ENCODE data around the gene TNIK.
"Not testable (repeated sequence)": the region's sequence is repeated elsewhere in the genome, so short reads cannot be mapped to it uniquely, and the experiment has no call there.

TNIK gene

GRCh38 chr3:171429635-171430034 lies 30.6 kb downstream of the TNIK start:
- TF ChIP-seq CTCF (IDR thresholded peaks at IDR 0.05; ENCODE audit: low read depth, low read length): no peak
- no peak for DNase-seq (ENCODE audit: extremely low read depth, low read depth)

- DNase-seq (ENCODE audit: extremely low read depth, low read depth): no peak
- no peak for TF ChIP-seq CTCF (IDR thresholded peaks at IDR 0.05; ENCODE audit: low read depth, low read length)
These were observed 31.3 kb downstream of the TNIK start for GRCh38 chr3:171428892-171429291.

- no peak for DNase-seq (ENCODE audit: extremely low read depth, low read depth)
- TF ChIP-seq CTCF (IDR thresholded peaks at IDR 0.05; ENCODE audit: low read depth, low read length): no peak
These were observed 31.9 kb downstream of the TNIK start for GRCh38 chr3:171428321-171428787.

- DNase-seq (ENCODE audit: extremely low read depth, low read depth): no peak
- no peak for TF ChIP-seq CTCF (IDR thresholded peaks at IDR 0.05; ENCODE audit: low read depth, low read length)
These were observed 32.4 kb downstream of the TNIK start for GRCh38 chr3:171427771-171428320.

GRCh38 chr3:171424063-171424462 lies 36.1 kb downstream of the TNIK start:
- not testable (repeated sequence) for DNase-seq (ENCODE audit: extremely low read depth, low read depth)

GRCh38 chr3:171422855-171423254 lies 37.4 kb downstream of the TNIK start:
- not testable (repeated sequence) for DNase-seq (ENCODE audit: extremely low read depth, low read depth)

- no peak for TF ChIP-seq CTCF (IDR thresholded peaks at IDR 0.05; ENCODE audit: low read depth, low read length)
- DNase-seq (ENCODE audit: extremely low read depth, low read depth): no peak
These were observed 39.5 kb downstream of the TNIK start for GRCh38 chr3:171420667-171421066.

GRCh38 chr3:171419457-171419856 lies 40.7 kb downstream of the TNIK start:
- TF ChIP-seq CTCF (IDR thresholded peaks at IDR 0.05; ENCODE audit: low read depth, low read length): no peak
- DNase-seq (ENCODE audit: extremely low read depth, low read depth): no peak

Data from AG09319 (cell line).